ENCODE results near the gene GRHL3.

DNA sequence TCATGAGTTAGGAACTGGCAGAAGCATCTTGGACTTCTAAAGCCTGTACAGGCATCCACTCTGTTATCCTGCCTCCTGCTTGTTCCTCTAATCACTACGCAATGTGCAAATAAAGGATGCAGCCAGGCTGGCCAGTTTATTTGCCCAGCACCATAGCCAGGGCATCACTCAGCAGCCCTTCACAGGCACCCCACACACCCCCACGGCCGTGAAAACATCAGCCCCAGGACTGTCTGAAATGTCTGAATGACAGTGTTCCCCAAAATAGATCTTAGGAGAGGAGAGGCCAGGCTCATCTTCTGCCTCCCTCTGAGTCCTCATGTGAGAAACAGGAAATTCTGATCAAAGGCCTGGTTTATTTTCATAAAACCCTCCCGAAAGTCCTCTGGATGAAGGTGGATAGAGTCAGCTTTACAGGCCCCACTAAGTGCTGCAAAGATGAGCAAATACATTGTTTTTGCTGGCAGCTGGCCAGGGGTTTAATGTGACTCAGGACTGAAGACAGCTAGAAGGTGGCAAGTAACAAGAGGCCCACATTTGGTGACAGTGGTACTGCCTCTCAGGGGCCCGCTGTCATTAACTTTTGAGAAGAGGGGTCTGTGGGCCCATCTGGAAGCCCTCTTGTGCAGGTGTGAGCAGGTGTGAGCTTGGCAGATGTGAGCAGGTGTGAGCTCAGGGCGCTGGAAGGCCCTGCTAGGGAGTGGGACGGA is 32.9 kb downstream of the GRHL3 start:
- TF ChIP-seq YY1 (IDR thresholded peaks at IDR 0.05) (no peak), SP1 (IDR thresholded peaks at IDR 0.05) (no peak), RXRA (IDR thresholded peaks at IDR 0.05) (no peak), GABPA (IDR thresholded peaks at IDR 0.05 in 1 of 2, conservative IDR thresholded peaks at IDR 0.05 in 1 of 2) (no peak), TAF1 (conservative IDR thresholded peaks at IDR 0.05) (no peak), RAD21 (IDR thresholded peaks at IDR 0.05) (no peak), JUND (IDR thresholded peaks at IDR 0.05) (no peak), EGR1 (IDR thresholded peaks at IDR 0.05; ENCODE audit: low read depth in 2 of 2) (no peak)
- TF ChIP-seq, protein P1, sequence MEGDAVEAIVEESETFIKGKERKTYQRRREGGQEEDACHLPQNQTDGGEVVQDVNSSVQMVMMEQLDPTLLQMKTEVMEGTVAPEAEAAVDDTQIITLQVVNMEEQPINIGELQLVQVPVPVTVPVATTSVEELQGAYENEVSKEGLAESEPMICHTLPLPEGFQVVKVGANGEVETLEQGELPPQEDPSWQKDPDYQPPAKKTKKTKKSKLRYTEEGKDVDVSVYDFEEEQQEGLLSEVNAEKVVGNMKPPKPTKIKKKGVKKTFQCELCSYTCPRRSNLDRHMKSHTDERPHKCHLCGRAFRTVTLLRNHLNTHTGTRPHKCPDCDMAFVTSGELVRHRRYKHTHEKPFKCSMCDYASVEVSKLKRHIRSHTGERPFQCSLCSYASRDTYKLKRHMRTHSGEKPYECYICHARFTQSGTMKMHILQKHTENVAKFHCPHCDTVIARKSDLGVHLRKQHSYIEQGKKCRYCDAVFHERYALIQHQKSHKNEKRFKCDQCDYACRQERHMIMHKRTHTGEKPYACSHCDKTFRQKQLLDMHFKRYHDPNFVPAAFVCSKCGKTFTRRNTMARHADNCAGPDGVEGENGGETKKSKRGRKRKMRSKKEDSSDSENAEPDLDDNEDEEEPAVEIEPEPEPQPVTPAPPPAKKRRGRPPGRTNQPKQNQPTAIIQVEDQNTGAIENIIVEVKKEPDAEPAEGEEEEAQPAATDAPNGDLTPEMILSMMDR (IDR thresholded peaks at IDR 0.05; ENCODE audit: low read depth, low read length, missing input control): no peak
- TF ChIP-seq, protein P2, sequence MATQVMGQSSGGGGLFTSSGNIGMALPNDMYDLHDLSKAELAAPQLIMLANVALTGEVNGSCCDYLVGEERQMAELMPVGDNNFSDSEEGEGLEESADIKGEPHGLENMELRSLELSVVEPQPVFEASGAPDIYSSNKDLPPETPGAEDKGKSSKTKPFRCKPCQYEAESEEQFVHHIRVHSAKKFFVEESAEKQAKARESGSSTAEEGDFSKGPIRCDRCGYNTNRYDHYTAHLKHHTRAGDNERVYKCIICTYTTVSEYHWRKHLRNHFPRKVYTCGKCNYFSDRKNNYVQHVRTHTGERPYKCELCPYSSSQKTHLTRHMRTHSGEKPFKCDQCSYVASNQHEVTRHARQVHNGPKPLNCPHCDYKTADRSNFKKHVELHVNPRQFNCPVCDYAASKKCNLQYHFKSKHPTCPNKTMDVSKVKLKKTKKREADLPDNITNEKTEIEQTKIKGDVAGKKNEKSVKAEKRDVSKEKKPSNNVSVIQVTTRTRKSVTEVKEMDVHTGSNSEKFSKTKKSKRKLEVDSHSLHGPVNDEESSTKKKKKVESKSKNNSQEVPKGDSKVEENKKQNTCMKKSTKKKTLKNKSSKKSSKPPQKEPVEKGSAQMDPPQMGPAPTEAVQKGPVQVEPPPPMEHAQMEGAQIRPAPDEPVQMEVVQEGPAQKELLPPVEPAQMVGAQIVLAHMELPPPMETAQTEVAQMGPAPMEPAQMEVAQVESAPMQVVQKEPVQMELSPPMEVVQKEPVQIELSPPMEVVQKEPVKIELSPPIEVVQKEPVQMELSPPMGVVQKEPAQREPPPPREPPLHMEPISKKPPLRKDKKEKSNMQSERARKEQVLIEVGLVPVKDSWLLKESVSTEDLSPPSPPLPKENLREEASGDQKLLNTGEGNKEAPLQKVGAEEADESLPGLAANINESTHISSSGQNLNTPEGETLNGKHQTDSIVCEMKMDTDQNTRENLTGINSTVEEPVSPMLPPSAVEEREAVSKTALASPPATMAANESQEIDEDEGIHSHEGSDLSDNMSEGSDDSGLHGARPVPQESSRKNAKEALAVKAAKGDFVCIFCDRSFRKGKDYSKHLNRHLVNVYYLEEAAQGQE (IDR thresholded peaks at IDR 0.05): no peak
- TF ChIP-seq, protein P3, sequence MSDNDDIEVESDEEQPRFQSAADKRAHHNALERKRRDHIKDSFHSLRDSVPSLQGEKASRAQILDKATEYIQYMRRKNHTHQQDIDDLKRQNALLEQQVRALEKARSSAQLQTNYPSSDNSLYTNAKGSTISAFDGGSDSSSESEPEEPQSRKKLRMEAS (IDR thresholded peaks at IDR 0.05): no peak
- TF ChIP-seq, protein P4, sequence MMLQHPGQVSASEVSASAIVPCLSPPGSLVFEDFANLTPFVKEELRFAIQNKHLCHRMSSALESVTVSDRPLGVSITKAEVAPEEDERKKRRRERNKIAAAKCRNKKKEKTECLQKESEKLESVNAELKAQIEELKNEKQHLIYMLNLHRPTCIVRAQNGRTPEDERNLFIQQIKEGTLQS (IDR thresholded peaks at IDR 0.05): no peak
